AG04450 (cell line): ENCODE data around the gene PIK3CB. TPM values are rescaled to one million over a fixed set of nuclear protein-coding genes. Genes with fewer than 3 reads are reported as not detected.
A peak's percentile ranks its signal among the peaks of the same experiment; 100 is the strongest.

ENCODE experiments used
- CTCF ChIA-PET: fragments of 300-600, 350-600 bp; formaldehyde crosslinking; extraction: SDS; loops from one replicate; lab custom pipeline; 2022; ENCODE audit warnings: antibody characterized with exemption, inconsistent platforms; lab: Charles Lee
- POLR2A ChIA-PET: fragments of 350-600 bp; formaldehyde crosslinking; extraction: SDS; loops from one replicate; lab custom pipeline; 2021; ENCODE audit warnings: antibody characterized with exemption, inconsistent platforms; lab: Yijun Ruan, JAX
- DNase-seq: peaks from one replicate; pipeline ENCODE4 v3.0.0-alpha.2; 2011; ENCODE audit warnings: low read depth, low spot score
- H3K27ac ChIP-seq: one replicate; pipeline ENCODE4 v1.5.1; 2012; ENCODE audit warnings: low read depth, low read length, control low read depth
- H3K27me3 ChIP-seq: one replicate; pipeline ENCODE4 v1.6.0; 2012; ENCODE audit warnings: low read length; ENCODE audit not compliant: control insufficient read depth, insufficient read depth
- H3K4me3 ChIP-seq: 2 replicates; pipeline ENCODE4 v1.5.1; 2011; ENCODE audit warnings: mild to moderate bottlenecking, low read depth, low read length, control low read depth
- H3K9me3 ChIP-seq: 2 replicates; pipeline ENCODE4 v1.5.1; 2012; ENCODE audit warnings: low read length; ENCODE audit not compliant: control insufficient read depth, insufficient read depth
- polyA plus RNA-seq: library from polyadenylated mRNA; depleted of rRNA; stranded (reverse); fragments of >200 nt; gene quantifications from 2 replicates; pipeline ENCODE4 v1.2.3, GENCODE V29; 2011
- TF ChIP-seq, protein P1 (sequence below): IDR thresholded peaks from 2 replicates; pipeline ENCODE4 v1.5.1; 2011; ENCODE audit warnings: low read depth, low read length, control low read depth, inconsistent platforms

Gene PIK3CB
- polyA plus RNA-seq, 1 experiment, result 13.8 TPM

DNA sequence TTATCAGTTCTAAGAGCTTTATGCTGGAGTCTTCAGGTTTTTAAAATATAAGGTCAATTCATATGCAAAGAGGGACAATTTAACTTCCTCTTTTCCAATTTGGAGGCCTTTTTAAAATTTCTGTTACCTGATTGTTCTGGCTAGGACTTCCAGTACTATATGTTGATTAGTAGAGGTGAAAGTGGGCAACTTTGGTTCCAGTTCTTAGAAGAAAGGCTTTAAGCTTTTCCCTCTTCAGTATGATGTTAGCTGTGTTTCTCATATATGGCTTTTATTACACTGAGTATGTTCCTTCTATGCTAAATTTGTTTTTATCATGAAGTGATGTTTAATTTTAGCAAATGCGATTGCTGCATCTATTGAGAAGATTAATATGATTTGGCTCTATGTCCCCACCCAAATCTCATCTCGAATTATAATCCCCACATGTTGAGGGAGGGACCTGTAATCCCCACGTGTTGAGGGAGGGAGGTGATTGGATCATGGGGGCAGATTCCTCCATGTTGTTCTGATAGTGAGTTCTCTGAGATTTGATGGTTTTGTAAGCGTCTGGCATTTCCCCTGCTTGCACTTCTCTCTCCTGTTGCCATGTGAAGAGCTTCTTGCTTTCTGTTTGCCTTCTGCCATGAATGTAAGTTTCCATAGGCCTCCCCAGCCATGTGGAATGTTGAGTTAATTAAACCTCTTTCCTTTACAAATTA is 192.4 kb downstream of the PIK3CB start:
- Histone ChIP-seq H3K9me3 (peaks cover 3% of the 10 kb centered on the region; the same call in 1 of the 2 replicates), H3K4me3 (no peak overlapping the region), H3K27me3 (no peaks in the 10 kb centered on the region), H3K27ac (no peak overlapping the region)
- TF ChIP-seq, protein P1, sequence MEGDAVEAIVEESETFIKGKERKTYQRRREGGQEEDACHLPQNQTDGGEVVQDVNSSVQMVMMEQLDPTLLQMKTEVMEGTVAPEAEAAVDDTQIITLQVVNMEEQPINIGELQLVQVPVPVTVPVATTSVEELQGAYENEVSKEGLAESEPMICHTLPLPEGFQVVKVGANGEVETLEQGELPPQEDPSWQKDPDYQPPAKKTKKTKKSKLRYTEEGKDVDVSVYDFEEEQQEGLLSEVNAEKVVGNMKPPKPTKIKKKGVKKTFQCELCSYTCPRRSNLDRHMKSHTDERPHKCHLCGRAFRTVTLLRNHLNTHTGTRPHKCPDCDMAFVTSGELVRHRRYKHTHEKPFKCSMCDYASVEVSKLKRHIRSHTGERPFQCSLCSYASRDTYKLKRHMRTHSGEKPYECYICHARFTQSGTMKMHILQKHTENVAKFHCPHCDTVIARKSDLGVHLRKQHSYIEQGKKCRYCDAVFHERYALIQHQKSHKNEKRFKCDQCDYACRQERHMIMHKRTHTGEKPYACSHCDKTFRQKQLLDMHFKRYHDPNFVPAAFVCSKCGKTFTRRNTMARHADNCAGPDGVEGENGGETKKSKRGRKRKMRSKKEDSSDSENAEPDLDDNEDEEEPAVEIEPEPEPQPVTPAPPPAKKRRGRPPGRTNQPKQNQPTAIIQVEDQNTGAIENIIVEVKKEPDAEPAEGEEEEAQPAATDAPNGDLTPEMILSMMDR, result no peak
- CTCF ChIA-PET, result no interaction called here
- POLR2A ChIA-PET, result no interaction called here
- DNase-seq, result no peak

DNA sequence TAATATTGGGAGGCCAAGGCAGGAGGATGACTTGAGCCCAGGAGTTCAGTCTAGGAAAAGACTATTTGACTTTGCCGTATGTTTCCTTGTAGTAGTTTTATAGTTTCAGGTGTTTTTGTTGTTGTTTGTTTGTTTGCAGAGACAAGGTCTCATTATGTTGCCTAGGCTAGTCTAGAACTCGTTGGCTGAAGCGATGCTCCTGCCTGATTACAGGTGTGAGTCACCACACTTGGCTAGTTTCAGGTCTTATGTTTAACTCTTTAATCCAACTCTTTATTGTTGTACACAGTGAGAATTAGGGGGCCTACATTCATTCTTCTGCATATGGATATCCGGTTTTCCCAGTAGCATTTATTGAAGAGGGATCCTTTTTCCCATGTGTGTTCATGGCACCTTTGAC is 194.2 kb downstream of the PIK3CB start:
- Histone ChIP-seq H3K9me3 (peaks cover 3% of the 10 kb centered on the region; the same call in 1 of the 2 replicates), H3K4me3 (no peak overlapping the region), H3K27me3 (no peaks in the 10 kb centered on the region), H3K27ac (no peak overlapping the region)
- DNase-seq, result no peak
- ChIA-PET CTCF (interaction anchor here (0.6 kb wide), 1 partner anchor 46 kb away, joined by 3 read pairs; no protein-coding TSS in a partner anchor), POLR2A (no interaction called here)
- TF ChIP-seq, protein P1, result no peak

DNA sequence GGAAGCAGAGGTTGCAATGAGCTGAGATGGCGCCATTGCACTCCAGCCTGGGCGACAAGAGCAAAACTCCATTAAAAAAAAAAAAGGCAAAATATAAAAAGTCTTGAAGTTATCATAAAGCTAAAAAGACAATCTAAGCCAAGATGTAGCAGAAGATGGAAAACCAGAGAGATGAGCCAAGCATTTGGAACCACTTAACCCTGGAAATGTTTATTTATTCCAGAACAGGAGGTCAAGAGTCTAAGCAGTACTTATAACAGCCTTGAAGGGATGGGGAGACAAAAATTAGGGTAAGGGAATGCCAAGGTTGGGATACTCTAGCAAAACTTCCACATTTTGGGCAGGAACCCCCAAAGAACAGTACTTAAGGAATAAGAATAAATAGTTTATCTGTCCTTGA is 196.1 kb downstream of the PIK3CB start:
- no peaks in the 10 kb centered on the region for H3K27me3 ChIP-seq
- no peak overlapping the region for H3K4me3 ChIP-seq
- TF ChIP-seq, protein P1, result no peak
- CTCF ChIA-PET, result interaction anchor here (0.6 to 0.8 kb wide), 4 partner anchors 40 to 279 kb away, joined by 3 to 5 read pairs (median 4); no protein-coding TSS in a partner anchor
- H3K27ac ChIP-seq, result no peak overlapping the region
- DNase-seq, result no peak
- no peaks in the 10 kb centered on the region for H3K9me3 ChIP-seq
- POLR2A ChIA-PET, result interaction anchor here (0.6 kb wide), 1 partner anchor 98 kb away, joined by 3 read pairs; no protein-coding TSS in a partner anchor

DNA sequence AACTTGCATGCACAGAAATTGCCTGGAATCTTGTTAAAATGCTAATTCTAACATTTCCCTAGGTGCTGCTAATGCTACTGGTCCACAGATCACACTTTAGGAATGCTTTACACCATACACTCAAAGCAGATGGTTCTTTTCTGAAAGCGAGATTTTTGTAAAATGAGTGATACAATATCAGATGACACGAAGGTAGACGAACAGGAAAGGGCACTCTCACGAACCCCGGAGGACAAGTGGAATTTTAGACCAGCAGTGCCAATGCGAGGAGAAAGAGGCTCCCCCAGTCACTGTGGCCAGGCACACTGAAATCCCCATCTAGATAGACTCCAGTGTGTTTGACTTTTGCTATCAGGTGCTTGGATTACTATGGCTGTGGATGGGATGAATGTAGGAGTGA is 205.2 kb downstream of the PIK3CB start:
- Histone ChIP-seq H3K27me3 (no peaks in the 10 kb centered on the region), H3K4me3 (no peak overlapping the region), H3K9me3 (no peaks in the 10 kb centered on the region), H3K27ac (no peak overlapping the region)
- ChIA-PET CTCF (interaction anchor here (0.6 to 3.2 kb wide), 2 partner anchors 258 to 286 kb away, joined by 4 to 11 read pairs; no protein-coding TSS in a partner anchor), POLR2A (no interaction called here)
- TF ChIP-seq, protein P1, result no peak
- no peak for DNase-seq

DNA sequence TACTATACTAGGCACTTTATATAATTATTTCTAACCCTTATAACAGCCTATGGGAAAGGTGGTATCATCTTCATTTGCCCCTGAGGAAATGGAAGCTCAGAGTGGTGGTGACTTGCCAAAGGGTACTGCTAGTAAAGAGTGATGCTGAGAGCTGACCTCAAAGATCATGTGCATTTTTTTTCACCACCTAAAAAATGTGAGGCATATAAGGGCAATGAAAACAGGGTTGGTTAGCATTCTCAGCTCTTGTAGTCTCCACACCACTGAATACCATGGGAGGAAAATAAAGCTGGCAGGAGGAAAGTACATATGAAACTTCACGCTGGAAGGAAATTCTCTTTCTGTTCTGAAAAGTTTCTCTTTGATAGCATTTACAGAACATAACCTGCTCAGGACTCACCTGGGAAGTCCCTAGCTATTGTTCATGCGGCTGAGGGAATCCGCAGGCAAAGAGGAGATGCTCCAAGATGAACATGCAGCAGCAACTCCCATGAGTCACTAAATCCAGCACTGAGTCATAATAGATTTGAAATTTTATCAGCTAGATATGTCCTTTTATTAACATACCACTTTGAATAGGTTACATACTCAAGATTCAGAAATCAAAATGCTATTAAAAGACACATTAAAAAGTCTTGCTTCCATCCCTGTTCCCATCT is 208.9 kb downstream of the PIK3CB start:
- CTCF ChIA-PET, result interaction anchor here (0.6 to 3.8 kb wide), 8 partner anchors 10 to 321 kb away, joined by 3 to 38 read pairs (median 4); partner anchors contain the start of genes CEP70, FOXL2 and FOXL2NB
- POLR2A ChIA-PET, result interaction anchor here (1.1 to 1.7 kb wide), 2 partner anchors 69 to 290 kb away, joined by 3 to 4 read pairs; no protein-coding TSS in a partner anchor

More for the DNA sequence above, 208.9 kb downstream of the PIK3CB start:
- TF ChIP-seq, protein P1, result no peak
- DNase-seq, result peak; percentile 8
- H3K9me3 ChIP-seq, result no peaks in the 10 kb centered on the region
- no peaks in the 10 kb centered on the region for H3K27me3 ChIP-seq
- H3K4me3 ChIP-seq, result no peak overlapping the region
- no peak overlapping the region for H3K27ac ChIP-seq
